GM19372 (cell line): ENCODE results near the gene TRIM14.
A peak's percentile ranks its signal among the peaks of the same experiment; 100 is the strongest.
"Not testable (repeated sequence)": the region's sequence is repeated elsewhere in the genome, so short reads cannot be mapped to it uniquely, and the experiment has no call there.

ENCODE experiments used
- ATAC-seq: cut with Tn5 transposase; IDR thresholded peaks from one replicate; pipeline ENCODE4 v1.9.1; 2021; ENCODE audit warnings: mild to moderate bottlenecking, low read depth, moderate library complexity; ENCODE audit not compliant: unreplicated experiment

The TRIM14 gene

GRCh38 chr9:98142182-98142907, 23.3 kb upstream of the TRIM14 start:
- ATAC-seq = no peak

- no peak for ATAC-seq
Observed at GRCh38 chr9:98140503-98140902, 21.5 kb upstream of the TRIM14 start.

GRCh38 chr9:98136489-98136888, 17.5 kb upstream of the TRIM14 start:
- no peak for ATAC-seq

- ATAC-seq = no peak
Observed at GRCh38 chr9:98135938-98136337, 16.9 kb upstream of the TRIM14 start.

GRCh38 chr9:98135558-98135934, 16.5 kb upstream of the TRIM14 start:
- no peak for ATAC-seq

GRCh38 chr9:98134702-98135557, 15.9 kb upstream of the TRIM14 start:
- no peak for ATAC-seq

- no peak for ATAC-seq
Observed at GRCh38 chr9:98132806-98133631, 14.0 kb upstream of the TRIM14 start.

- ATAC-seq = no peak
Observed at GRCh38 chr9:98132158-98132557, 13.1 kb upstream of the TRIM14 start.

- ATAC-seq = no peak
Observed at GRCh38 chr9:98130576-98131228, 11.7 kb upstream of the TRIM14 start.

- ATAC-seq = not testable (repeated sequence)
Observed at GRCh38 chr9:98130060-98130459, 11.0 kb upstream of the TRIM14 start.

GRCh38 chr9:98129451-98129881, 10.4 kb upstream of the TRIM14 start:
- no peak for ATAC-seq

GRCh38 chr9:98128316-98128715, 9.3 kb upstream of the TRIM14 start:
- no peak for ATAC-seq

GRCh38 chr9:98127226-98127625, 8.2 kb upstream of the TRIM14 start:
- ATAC-seq = no peak

GRCh38 chr9:98124637-98125426, 5.8 kb upstream of the TRIM14 start:
- ATAC-seq = no peak

- ATAC-seq = not testable (repeated sequence)
Observed at GRCh38 chr9:98124091-98124490, 5.1 kb upstream of the TRIM14 start.

GRCh38 chr9:98121058-98121457, 2.0 kb upstream of the TRIM14 start:
- no peak for ATAC-seq

- no peak for ATAC-seq
Observed at GRCh38 chr9:98120476-98120875, 1.5 kb upstream of the TRIM14 start.

- peak; percentile 39 for ATAC-seq
Observed at GRCh38 chr9:98117984-98118639, 910 bp downstream of the TRIM14 start.

- not testable (repeated sequence) for ATAC-seq
Observed at GRCh38 chr9:98117097-98117496, 1.9 kb downstream of the TRIM14 start.
